ENCODE results near the gene CNTRL. TPM values are rescaled to one million over a fixed set of nuclear protein-coding genes. Genes with fewer than 3 reads are reported as not detected.

CNTRL gene
- total RNA-seq, 1 experiment from 2014 or later, result 11.6 TPM

GRCh38 chr9:121059513-121059912, 15.2 kb upstream of the CNTRL start:
- H3K23ac ChIP-seq (ENCODE audit: insufficient read length, low read depth, low read length), result no peak overlapping the region
- H4K5ac ChIP-seq (ENCODE audit: insufficient read length, low read depth, low read length), result no peak overlapping the region
- H3K14ac ChIP-seq (ENCODE audit: insufficient read depth, low read length), result no peak overlapping the region
- H4K91ac ChIP-seq (ENCODE audit: insufficient read length, low read depth, low read length), result no peak overlapping the region
- H2BK5ac ChIP-seq (ENCODE audit: insufficient read length, low read length), result no peak overlapping the region
- H3K4me1 ChIP-seq (ENCODE audit: insufficient read depth, low read length), result no peaks in the 10 kb centered on the region
- H3K9me3 ChIP-seq (ENCODE audit: control insufficient read depth, low read depth, low read length), result no peaks in the 10 kb centered on the region
- no peaks in the 10 kb centered on the region for H4K20me1 ChIP-seq (ENCODE audit: control insufficient read depth, insufficient read depth, insufficient read length)
- no peak for DNase-seq
- H2AK5ac ChIP-seq (ENCODE audit: insufficient read length, low read length), result no peak overlapping the region
- no peak overlapping the region for H3K9ac ChIP-seq (ENCODE audit: extremely low read depth, insufficient read length, low read length)
- no peak overlapping the region for H3K18ac ChIP-seq (ENCODE audit: insufficient read length, low read depth, low read length)
- no peak overlapping the region for H3K4me3 Mint-ChIP-seq
- H3K56ac ChIP-seq (ENCODE audit: insufficient read length, low read depth, low read length), result no peak overlapping the region
- H3K23me2 ChIP-seq (ENCODE audit: insufficient read length, low read depth, low read length, poor library complexity, severe bottlenecking), result no peaks in the 10 kb centered on the region
- H3K36me3 Mint-ChIP-seq (ENCODE audit: insufficient read depth in 1 of 3, low read depth in 3 of 3), result no peaks in the 10 kb centered on the region
- H3T11ph ChIP-seq (ENCODE audit: low read length), result no peak overlapping the region
- no peaks in the 10 kb centered on the region for H3K79me1 ChIP-seq (ENCODE audit: insufficient read depth, low read depth, low read length, poor library complexity, severe bottlenecking)
- no peak overlapping the region for H2BK20ac ChIP-seq (ENCODE audit: low read depth, low read length, poor library complexity, severe bottlenecking)
- no peaks in the 10 kb centered on the region for H3K4me1 Mint-ChIP-seq
- no peak overlapping the region for H3K4me2 ChIP-seq (ENCODE audit: insufficient read depth, insufficient read length, low read length)
- no peaks in the 10 kb centered on the region for H3K79me2 ChIP-seq (ENCODE audit: insufficient read depth, low read length)
- no peak overlapping the region for H2BK15ac ChIP-seq (ENCODE audit: low read depth, low read length)
- H3K27ac Mint-ChIP-seq, result no peak overlapping the region
- H3K27me3 ChIP-seq (ENCODE audit: insufficient read depth, low read length), result no peaks in the 10 kb centered on the region
- H2AFZ ChIP-seq (ENCODE audit: low read length), result no peak overlapping the region
- H2BK12ac ChIP-seq (ENCODE audit: insufficient read length, low read depth, low read length), result no peak overlapping the region
- WGBS (ENCODE audit: extremely low coverage, insufficient read length, low lambda C conversion rate), result no CpG with 5 or more reads among the region's 6 CpGs
- no peak overlapping the region for H2BK120ac ChIP-seq (ENCODE audit: low read depth, low read length, poor library complexity, severe bottlenecking)
- H3K4ac ChIP-seq (ENCODE audit: low read depth, low read length), result no peak overlapping the region
- H3K9me3 Mint-ChIP-seq, result no peaks in the 10 kb centered on the region
- H4K8ac ChIP-seq (replicated peaks; ENCODE audit: insufficient read length, low read depth, low read length), result no peak overlapping the region
- peaks cover 23% of the 10 kb centered on the region for H3K27me3 Mint-ChIP-seq (ENCODE audit: low read depth)
- TF ChIP-seq, protein P1, sequence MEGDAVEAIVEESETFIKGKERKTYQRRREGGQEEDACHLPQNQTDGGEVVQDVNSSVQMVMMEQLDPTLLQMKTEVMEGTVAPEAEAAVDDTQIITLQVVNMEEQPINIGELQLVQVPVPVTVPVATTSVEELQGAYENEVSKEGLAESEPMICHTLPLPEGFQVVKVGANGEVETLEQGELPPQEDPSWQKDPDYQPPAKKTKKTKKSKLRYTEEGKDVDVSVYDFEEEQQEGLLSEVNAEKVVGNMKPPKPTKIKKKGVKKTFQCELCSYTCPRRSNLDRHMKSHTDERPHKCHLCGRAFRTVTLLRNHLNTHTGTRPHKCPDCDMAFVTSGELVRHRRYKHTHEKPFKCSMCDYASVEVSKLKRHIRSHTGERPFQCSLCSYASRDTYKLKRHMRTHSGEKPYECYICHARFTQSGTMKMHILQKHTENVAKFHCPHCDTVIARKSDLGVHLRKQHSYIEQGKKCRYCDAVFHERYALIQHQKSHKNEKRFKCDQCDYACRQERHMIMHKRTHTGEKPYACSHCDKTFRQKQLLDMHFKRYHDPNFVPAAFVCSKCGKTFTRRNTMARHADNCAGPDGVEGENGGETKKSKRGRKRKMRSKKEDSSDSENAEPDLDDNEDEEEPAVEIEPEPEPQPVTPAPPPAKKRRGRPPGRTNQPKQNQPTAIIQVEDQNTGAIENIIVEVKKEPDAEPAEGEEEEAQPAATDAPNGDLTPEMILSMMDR (conservative IDR thresholded peaks at IDR 0.05), result no peak
- H3K27ac ChIP-seq (ENCODE audit: insufficient read length, low read depth, low read length), result no peak overlapping the region
